Measurements from ENCODE around the gene MON2. TPM values are rescaled to one million over a fixed set of nuclear protein-coding genes. Genes with fewer than 3 reads are reported as not detected.

Gene MON2
- total and polyA plus RNA-seq, 2 of the 8 experiments (the other 6 are each of a cell fraction or from before 2014, with no cell fraction given): 3.8 to 21.8 TPM

DNA sequence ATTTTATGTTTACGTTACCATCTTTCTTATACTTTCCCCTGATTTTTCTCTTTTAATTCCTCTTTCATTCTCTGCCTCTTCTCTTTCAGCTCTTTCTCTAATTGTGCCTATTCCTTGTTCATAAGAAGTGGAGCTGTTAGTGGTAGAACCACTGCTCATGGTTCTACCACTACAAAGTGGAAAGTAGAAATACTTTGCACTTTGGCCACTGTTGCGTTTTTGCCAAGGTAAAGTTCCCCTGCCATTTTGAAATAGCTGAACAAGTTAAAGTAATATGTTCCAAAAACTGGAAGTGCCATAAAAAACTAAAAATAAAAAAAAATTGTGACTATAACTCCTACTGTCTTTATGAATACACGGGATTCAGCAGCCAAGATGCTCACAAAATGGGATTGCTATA, 130.6 kb downstream of the MON2 start (continued):
- TF ChIP-seq, protein P1, sequence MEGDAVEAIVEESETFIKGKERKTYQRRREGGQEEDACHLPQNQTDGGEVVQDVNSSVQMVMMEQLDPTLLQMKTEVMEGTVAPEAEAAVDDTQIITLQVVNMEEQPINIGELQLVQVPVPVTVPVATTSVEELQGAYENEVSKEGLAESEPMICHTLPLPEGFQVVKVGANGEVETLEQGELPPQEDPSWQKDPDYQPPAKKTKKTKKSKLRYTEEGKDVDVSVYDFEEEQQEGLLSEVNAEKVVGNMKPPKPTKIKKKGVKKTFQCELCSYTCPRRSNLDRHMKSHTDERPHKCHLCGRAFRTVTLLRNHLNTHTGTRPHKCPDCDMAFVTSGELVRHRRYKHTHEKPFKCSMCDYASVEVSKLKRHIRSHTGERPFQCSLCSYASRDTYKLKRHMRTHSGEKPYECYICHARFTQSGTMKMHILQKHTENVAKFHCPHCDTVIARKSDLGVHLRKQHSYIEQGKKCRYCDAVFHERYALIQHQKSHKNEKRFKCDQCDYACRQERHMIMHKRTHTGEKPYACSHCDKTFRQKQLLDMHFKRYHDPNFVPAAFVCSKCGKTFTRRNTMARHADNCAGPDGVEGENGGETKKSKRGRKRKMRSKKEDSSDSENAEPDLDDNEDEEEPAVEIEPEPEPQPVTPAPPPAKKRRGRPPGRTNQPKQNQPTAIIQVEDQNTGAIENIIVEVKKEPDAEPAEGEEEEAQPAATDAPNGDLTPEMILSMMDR (IDR thresholded peaks at IDR 0.05; ENCODE audit: control extremely low read depth in 1 of 3, insufficient read depth in 1 of 3, low read depth in 1 of 3, low read length in 3 of 3): no peak
